ENCODE measurements around the gene BEND7. TPM values are rescaled to one million over a fixed set of nuclear protein-coding genes. Genes with fewer than 3 reads are reported as not detected.

The BEND7 gene
- polyA plus RNA-seq, 1 of the 3 experiments (the other 2 are of a cell fraction) = 9.2 TPM

- TF ChIP-seq FOXM1 (IDR thresholded peaks at IDR 0.05; ENCODE audit: low read depth) (no peak), EZH2phosphoT487 (IDR thresholded peaks at IDR 0.05; ENCODE audit: borderline replicate concordance, low read depth) (no peak), RFX5 (IDR thresholded peaks at IDR 0.05; ENCODE audit: low read length) (no peak), SMC3 (IDR thresholded peaks at IDR 0.05; ENCODE audit: low read depth, low read length) (peak; percentile 30; the same call in 1 of the 2 replicates), MXI1 (IDR thresholded peaks at IDR 0.05; ENCODE audit: low read depth, low read length) (no peak), TCF12 (IDR thresholded peaks at IDR 0.05) (no peak), ZBTB33 (IDR thresholded peaks at IDR 0.05; ENCODE audit: borderline replicate concordance, low read depth) (no peak), RXRA (IDR thresholded peaks at IDR 0.05; ENCODE audit: borderline replicate concordance, low read depth) (no peak), TEAD4 (IDR thresholded peaks at IDR 0.05; ENCODE audit: borderline replicate concordance, insufficient read depth) (no peak)
Measured at GRCh38 chr10:13414855-13415254, 114.0 kb downstream of the BEND7 start (continued).

GRCh38 chr10:13414137-13414536, 114.7 kb downstream of the BEND7 start:
- WGBS (ENCODE audit: low lambda C conversion rate) = 3% methylated on average over 1 of the region's 1 CpG
- CTCF ChIA-PET = interaction anchor here (0.8 to 3.2 kb wide), 4 partner anchors 8 to 123 kb away, joined by 3 to 14 read pairs (median 4); no protein-coding TSS in a partner anchor

GRCh38 chr10:13412894-13413293, 115.9 kb downstream of the BEND7 start:
- no peaks in the 10 kb centered on the region for H3K79me2 ChIP-seq (ENCODE audit: insufficient read depth)
- no peak overlapping the region for H3K9ac ChIP-seq
- 45% methylated on average over 3 of the region's 3 CpGs for WGBS (ENCODE audit: low lambda C conversion rate)
- TF ChIP-seq FOXJ3 (CRISPR knock-in tag; IDR thresholded peaks at IDR 0.05) (no peak), MEF2A (IDR thresholded peaks at IDR 0.05; ENCODE audit: borderline replicate concordance, low read depth) (no peak), RXRA (IDR thresholded peaks at IDR 0.05; ENCODE audit: borderline replicate concordance, low read depth) (no peak), IRF3 (IDR thresholded peaks at IDR 0.05; ENCODE audit: low read depth, low read length) (no peak), MXI1 (IDR thresholded peaks at IDR 0.05; ENCODE audit: low read depth, low read length) (no peak), TEAD4 (IDR thresholded peaks at IDR 0.05; ENCODE audit: borderline replicate concordance, insufficient read depth) (no peak), CHD2 (IDR thresholded peaks at IDR 0.05; ENCODE audit: low read length, partially characterized antibody) (no peak), SMC3 (IDR thresholded peaks at IDR 0.05; ENCODE audit: low read depth, low read length) (no peak), NRF1 (IDR thresholded peaks at IDR 0.05; ENCODE audit: low read depth, low read length) (no peak), JUND (IDR thresholded peaks at IDR 0.05) (no peak), RCOR1 (IDR thresholded peaks at IDR 0.05; ENCODE audit: low read length) (no peak), ELF1 (IDR thresholded peaks at IDR 0.05) (no peak), POLR2AphosphoS5 (IDR thresholded peaks at IDR 0.05; ENCODE audit: low read depth, low read length) (no peak), GABPA (IDR thresholded peaks at IDR 0.05; ENCODE audit: low read depth) (no peak), RAD21 (IDR thresholded peaks at IDR 0.05; ENCODE audit: low read length) (no peak), USF2 (IDR thresholded peaks at IDR 0.05; ENCODE audit: borderline replicate concordance, low read depth, low read length) (no peak), TCF12 (IDR thresholded peaks at IDR 0.05) (no peak), NFIC (IDR thresholded peaks at IDR 0.05; ENCODE audit: borderline replicate concordance) (no peak)
- ChIA-PET CTCF (interaction anchor here (1.3 to 3.2 kb wide), 3 partner anchors 27 to 124 kb away, joined by 3 to 14 read pairs (median 4); no protein-coding TSS in a partner anchor), POLR2A (no interaction called here)
- DNase-seq = no peak
- no peaks in the 10 kb centered on the region for H3K9me2 ChIP-seq
- no peak overlapping the region for H3K27ac ChIP-seq (ENCODE audit: low read depth in 2 of 2, low read length in 1 of 2)
- no peaks in the 10 kb centered on the region for H3K36me3 ChIP-seq (replicated peaks in 1 of 2; ENCODE audit: control insufficient read depth in 1 of 2, insufficient read depth in 2 of 2, low read length in 1 of 2)
- H4K20me1 ChIP-seq (ENCODE audit: insufficient read depth) = no peaks in the 10 kb centered on the region
- H3K9me3 ChIP-seq = no peaks in the 10 kb centered on the region
- H3K4me3 ChIP-seq (ENCODE audit: low read depth in 2 of 2, low read length in 1 of 2) = no peak overlapping the region
- H2AFZ ChIP-seq (ENCODE audit: low read depth) = no peak overlapping the region
- no peaks in the 10 kb centered on the region; the same call in 1 of the 2 replicates for H3K27me3 ChIP-seq (ENCODE audit: insufficient read depth)
- no peaks in the 10 kb centered on the region for H3K4me1 ChIP-seq (ENCODE audit: control insufficient read depth in 1 of 2, insufficient read depth in 2 of 2, low read depth in 1 of 2, low read length in 1 of 2)
- no peak overlapping the region for H3K4me2 ChIP-seq
- H3F3A ChIP-seq (replicated peaks; ENCODE audit: insufficient read depth) = no peaks in the 10 kb centered on the region

More at GRCh38 chr10:13414137-13414536, 114.7 kb downstream of the BEND7 start:
- Histone ChIP-seq H3K27ac (ENCODE audit: low read depth in 2 of 2, low read length in 1 of 2) (no peak overlapping the region), H3K4me1 (ENCODE audit: control insufficient read depth in 1 of 2, insufficient read depth in 2 of 2, low read depth in 1 of 2, low read length in 1 of 2) (no peaks in the 10 kb centered on the region), H3K9me3 (no peaks in the 10 kb centered on the region), H3K27me3 (ENCODE audit: insufficient read depth) (no peaks in the 10 kb centered on the region), H2AFZ (ENCODE audit: low read depth) (no peak overlapping the region), H3K4me3 (ENCODE audit: low read depth in 2 of 2, low read length in 1 of 2) (no peak overlapping the region), H3K36me3 (replicated peaks in 1 of 2; ENCODE audit: control insufficient read depth in 1 of 2, insufficient read depth in 2 of 2, low read length in 1 of 2) (no peaks in the 10 kb centered on the region), H3K9ac (no peak overlapping the region), H4K20me1 (ENCODE audit: insufficient read depth) (no peaks in the 10 kb centered on the region), H3F3A (replicated peaks; ENCODE audit: insufficient read depth) (no peaks in the 10 kb centered on the region), H3K4me2 (no peak overlapping the region), H3K79me2 (ENCODE audit: insufficient read depth) (no peaks in the 10 kb centered on the region), H3K9me2 (no peaks in the 10 kb centered on the region)
- POLR2A ChIA-PET = no interaction called here
- DNase-seq = no peak
- TF ChIP-seq FOXJ3 (CRISPR knock-in tag; IDR thresholded peaks at IDR 0.05) = no peak
